Heart left ventricle (tissue), 16 donors: Measurements from ENCODE around the gene FOXP1. TPM values are rescaled to one million over a fixed set of nuclear protein-coding genes. Genes with fewer than 3 reads are reported as not detected.

Experiments
- ATAC-seq, 4 donors: fragments of 200-7000 bp; cut with Tn5 transposase; one replicate each; pipeline ENCODE4 v1.9.1; 2020 to 2022; ENCODE audit warnings: moderate library complexity in 4 of 4, mild to moderate bottlenecking in 3 of 4, moderate number of reproducible peaks in 1 of 4
- DNase-seq, 5 donors: peaks; one replicate each; pipeline ENCODE4 v3.0.0-alpha.2; 2020
- H3K27ac ChIP-seq, 12 donors: fragments of 200-600 bp; sonication (generic) in 4 of 12; one replicate each; pipeline versions ENCODE4 v1.5.0 to v1.8.0; 2016 to 2022; ENCODE audit warnings: mild to moderate bottlenecking in 2 of 12
- H3K27me3 ChIP-seq, 9 donors: fragments of 200-600 bp; sonication (generic) in 2 of 9; one replicate each; pipeline versions ENCODE4 v1.5.1 to v1.8.0; 2016 to 2022; ENCODE audit warnings: mild to moderate bottlenecking in 3 of 9
- H3K36me3 ChIP-seq, 9 donors: fragments of 200-600 bp; sonication (generic) in 2 of 9; one replicate each; pipeline versions ENCODE4 v1.5.0 to v1.8.0; 2018 to 2022; ENCODE audit warnings: mild to moderate bottlenecking in 2 of 9
- H3K4me1 ChIP-seq, 12 donors: fragments of 200-600 bp; sonication (generic) in 4 of 12; one replicate each; pipeline versions ENCODE4 v1.5.0 to v1.8.0; 2016 to 2022; ENCODE audit warnings: mild to moderate bottlenecking in 3 of 12
- H3K4me3 ChIP-seq, 12 donors: fragments of 200-600 bp; sonication (generic) in 4 of 12; one replicate each; pipeline versions ENCODE4 v1.5.0 to v1.8.0; 2017 to 2022; ENCODE audit warnings: mild to moderate bottlenecking in 9 of 12, moderate library complexity in 4 of 12
- H3K9me3 ChIP-seq, 12 donors: fragments of 200-600 bp; sonication (generic) in 4 of 12; one replicate each; pipeline versions ENCODE4 v1.5.0 to v1.8.0; 2016 to 2022; ENCODE audit warnings: mild to moderate bottlenecking in 1 of 12
- POLR2A ChIP-seq, 2 donors: fragments of 450-650 bp; IDR thresholded peaks; one replicate each; pipeline ENCODE4 v1.6.1; 2017; ENCODE audit warnings: antibody characterized with exemption in 2 of 2, mild to moderate bottlenecking in 2 of 2, moderate library complexity in 2 of 2
- WGBS, 4 donors: extraction: QIAGEN DNeasy Blood & Tissue Kit in 2 of 4; methylation state at CpG; one replicate each; pipeline versions ENCODE4 v1.1.5 to v1.1.7; 2013 to 2018; 5-methylcytosine and 5-hydroxymethylcytosine counted together
- intact Hi-C, 10 donors: fragments of 100-400 bp; cut with DNase I; formaldehyde crosslinking; loops; one replicate each; pipeline versions ENCODE4 v1.11.1 to v1.14.2; 2022
- polyA plus RNA-seq, 2 donors: library from polyadenylated mRNA; stranded (reverse); fragments of 200-250 nt; gene quantifications; one replicate each; pipeline ENCODE4 v1.2.3, GENCODE V29; 2013
- total RNA-seq, 9 donors: library from RNA; depleted of rRNA in 2 of 9; stranded (reverse); fragments of >200 nt in 2 of 9; fragmentation: NEBNext Ultra II Directional in 3 of 9; extraction: Animal tissue kit (Norgen Biotek cat#: 25700) in 3 of 9; gene quantifications; one replicate each; pipeline versions ENCODE4 v1.1.0 to v1.2.4, GENCODE V29; 2016 to 2023
- TF ChIP-seq, protein P1 (sequence below), 12 donors: fragments of 200-600 bp; sonication (generic) in 4 of 12; IDR thresholded peaks; one replicate each; pipeline versions ENCODE4 v1.5.0 to v1.8.0; 2018 to 2022; ENCODE audit warnings: antibody characterized with exemption in 12 of 12, mild to moderate bottlenecking in 5 of 12
- donor health status: ischemic (EF 13 %, LVEDD 7.1; RV severe dilation, severe dysfunction).
- donor health status: healthy with polysubstance abuse.
- donor health status: DM: no; HTN: yes; CAD: no.
- donor health status: DM: no; HTN: no; CAD: no.
- donor health status: ischemic (EF 25% LVEDD 6.9; RV normal size, moderate dysfunction).
- donor health status: ischemic (EF 25% LVEDD 5.7; RV mildly dilated, moderate dysfunction).
- donor health status: healthy.
- donor health status: DM: yes; HTN: yes; CAD: no.
- donor health status: ischemic (EF 35%, LVEDD 5.7; RV mildly dilated, moderate dysfunction).
- donor health status: nonischemic (EF 11% LVEDD 7.7; RV severe dilation, severe dysfunction).
- donor health status: DM: yes; HTN: yes; CAD: no.
- donor health status: PGD.
- donor health status: ischemic (EF 29% LVEDD 5.4; RV normal size, mild dysfunction).
- donor health status: nonischemic (EF 23%, LVEDD 6.1; RV moderate dilation, normal function).

The FOXP1 gene
- total and polyA plus RNA-seq, 11 donors: 14.9 to 67.8 (median 41.1) TPM

- ATAC-seq (peak in 1 of 4 donors; percentile 19), DNase-seq (no peak)
- peak overlapping the region in 7 of 12 donors; percentile 5 to 71 (median 45) for H3K27ac ChIP-seq
- TF ChIP-seq, protein P1, sequence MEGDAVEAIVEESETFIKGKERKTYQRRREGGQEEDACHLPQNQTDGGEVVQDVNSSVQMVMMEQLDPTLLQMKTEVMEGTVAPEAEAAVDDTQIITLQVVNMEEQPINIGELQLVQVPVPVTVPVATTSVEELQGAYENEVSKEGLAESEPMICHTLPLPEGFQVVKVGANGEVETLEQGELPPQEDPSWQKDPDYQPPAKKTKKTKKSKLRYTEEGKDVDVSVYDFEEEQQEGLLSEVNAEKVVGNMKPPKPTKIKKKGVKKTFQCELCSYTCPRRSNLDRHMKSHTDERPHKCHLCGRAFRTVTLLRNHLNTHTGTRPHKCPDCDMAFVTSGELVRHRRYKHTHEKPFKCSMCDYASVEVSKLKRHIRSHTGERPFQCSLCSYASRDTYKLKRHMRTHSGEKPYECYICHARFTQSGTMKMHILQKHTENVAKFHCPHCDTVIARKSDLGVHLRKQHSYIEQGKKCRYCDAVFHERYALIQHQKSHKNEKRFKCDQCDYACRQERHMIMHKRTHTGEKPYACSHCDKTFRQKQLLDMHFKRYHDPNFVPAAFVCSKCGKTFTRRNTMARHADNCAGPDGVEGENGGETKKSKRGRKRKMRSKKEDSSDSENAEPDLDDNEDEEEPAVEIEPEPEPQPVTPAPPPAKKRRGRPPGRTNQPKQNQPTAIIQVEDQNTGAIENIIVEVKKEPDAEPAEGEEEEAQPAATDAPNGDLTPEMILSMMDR (IDR thresholded peaks at IDR 0.05): no peak
- no peak for TF ChIP-seq POLR2A (IDR thresholded peaks at IDR 0.05)
- WGBS, 4 donors: 43 to 63% (median 46%) methylated on average over 6 of the region's 6 CpGs
- peak overlapping the region in 2 of 12 donors; percentile 2 to 6 for H3K4me3 ChIP-seq
- H3K4me1 ChIP-seq: peaks cover 0 to 52% (median 35%) of the 10 kb centered on the region in 12 donors
- peaks cover 0 to 27% (median 23%) of the 10 kb centered on the region in 9 donors for H3K36me3 ChIP-seq
- intact Hi-C loops: no loop called here
- H3K27me3 ChIP-seq: no peaks in the 10 kb centered on the region
- H3K9me3 ChIP-seq: no peaks in the 10 kb centered on the region
Measured at GRCh38 chr3:71112576-71112975, 471.0 kb downstream of the FOXP1 start.

DNA sequence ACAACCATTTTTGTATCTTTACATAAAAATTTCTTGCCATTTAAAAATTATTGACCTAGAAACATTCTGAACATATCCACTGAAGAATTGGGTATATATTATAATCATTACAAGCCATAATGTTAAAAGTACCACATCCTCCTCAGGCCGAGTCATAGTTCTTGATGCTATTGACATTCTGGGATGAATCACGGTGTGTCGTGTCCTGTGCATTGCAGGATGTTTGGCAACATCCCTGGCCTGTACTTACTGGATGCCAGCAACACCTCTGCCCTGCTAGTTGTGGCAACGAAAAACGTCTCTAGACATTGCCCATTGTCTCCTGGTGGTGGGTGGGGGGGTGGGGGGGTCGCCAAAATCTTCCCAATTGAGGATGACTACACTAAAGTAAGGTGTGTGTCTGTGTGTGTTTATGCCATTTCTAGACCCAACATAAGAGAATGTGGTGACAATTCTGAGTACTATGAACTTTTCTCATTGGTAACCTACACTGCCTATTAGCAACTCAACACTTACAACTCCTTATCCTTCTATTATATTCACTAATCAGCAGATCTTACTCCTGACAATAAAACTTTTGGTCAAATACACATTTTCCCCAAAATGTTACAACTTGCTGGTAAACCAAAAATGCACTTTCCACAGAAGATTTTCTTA is 471.6 kb downstream of the FOXP1 start:
- Histone ChIP-seq H3K4me1 (peaks cover 0 to 54% (median 35%) of the 10 kb centered on the region in 12 donors), H3K4me3 (peak overlapping the region in 2 of 12 donors; percentile 2 to 6), H3K9me3 (no peaks in the 10 kb centered on the region), H3K27me3 (no peaks in the 10 kb centered on the region), H3K27ac (peak overlapping the region in 2 of 12 donors; percentile 45 to 71), H3K36me3 (peaks cover 0 to 27% (median 23%) of the 10 kb centered on the region in 9 donors)
- no peak for TF ChIP-seq POLR2A (IDR thresholded peaks at IDR 0.05)
- TF ChIP-seq, protein P1 (IDR thresholded peaks at IDR 0.05): no peak
- intact Hi-C loops: no loop called here
- ATAC-seq: peak in 1 of 4 donors; percentile 30
- no peak for DNase-seq
- 61 to 84% (median 66%) methylated on average over 6 of the region's 6 CpGs for WGBS, 4 donors

GRCh38 chr3:71110385-71111222 is 472.9 kb downstream of the FOXP1 start:
- Histone ChIP-seq H3K4me3 (no peak overlapping the region), H3K27me3 (no peaks in the 10 kb centered on the region), H3K36me3 (peaks cover 0 to 27% (median 23%) of the 10 kb centered on the region in 9 donors), H3K27ac (peak overlapping the region in 2 of 12 donors; percentile 40 to 71), H3K4me1 (peaks cover 0 to 55% (median 35%) of the 10 kb centered on the region in 12 donors), H3K9me3 (no peaks in the 10 kb centered on the region)
- intact Hi-C loops: no loop called here
- ATAC-seq (no peak), DNase-seq (no peak)
- WGBS, 4 donors: 89 to 94% (median 92%) methylated on average over 8 of the region's 8 CpGs
- TF ChIP-seq POLR2A (IDR thresholded peaks at IDR 0.05): no peak
- TF ChIP-seq, protein P1 (IDR thresholded peaks at IDR 0.05): no peak

- Histone ChIP-seq H3K9me3 (no peaks in the 10 kb centered on the region), H3K4me1 (peaks cover 0 to 59% (median 36%) of the 10 kb centered on the region in 12 donors), H3K27ac (peak overlapping the region in 3 of 12 donors; percentile 1 to 71 (median 40)), H3K4me3 (no peak overlapping the region), H3K36me3 (peaks cover 0 to 27% (median 23%) of the 10 kb centered on the region in 9 donors), H3K27me3 (no peaks in the 10 kb centered on the region)
- DNase-seq: no peak
- TF ChIP-seq POLR2A (IDR thresholded peaks at IDR 0.05): no peak
- TF ChIP-seq, protein P1 (IDR thresholded peaks at IDR 0.05): no peak
- 40 to 63% (median 51%) methylated on average over 3 of the region's 3 CpGs for WGBS, 4 donors
- intact Hi-C loops: loop anchor here in 1 of 10 donors (5.0 kb wide), 1 partner anchor 38 kb away; no protein-coding TSS in a partner anchor
- no peak for ATAC-seq
Measured at GRCh38 chr3:71109977-71110285, 473.6 kb downstream of the FOXP1 start.
